HEK293 (cell line): ENCODE measurements around the gene RAD54L.
A peak's percentile ranks its signal among the peaks of the same experiment; 100 is the strongest.

ENCODE experiments used
- CTCF ChIA-PET: fragments of 350-600 bp; formaldehyde crosslinking; extraction: SDS; loops from one replicate; lab custom pipeline; 2021; ENCODE audit warnings: antibody characterized with exemption; lab: Yijun Ruan, JAX
- POLR2A ChIA-PET: fragments of 300-600 bp; formaldehyde crosslinking; extraction: SDS; loops from one replicate; lab custom pipeline; 2020; ENCODE audit warnings: antibody characterized with exemption, inconsistent platforms; lab: Yijun Ruan, JAX
- H3K27ac ChIP-seq: fragments of 200-500 bp; sonication (Bioruptor generic); 2 replicates; pipeline ENCODE4 v1.5.1; 2014; ENCODE audit warnings: low read depth, low read length, control low read depth, inconsistent platforms; ENCODE audit errors: extremely low read depth
- H3K36me3 ChIP-seq, 2 experiments: fragments of 200-500 bp in 1 of 2; sonication (Bioruptor generic) in 1 of 2; 1 replicate in 1 of 2; 2 replicates in 1 of 2; pipeline ENCODE4 v1.5.1; 2014 to 2017; ENCODE audit warnings: inconsistent platforms in 2 of 2, low read length in 2 of 2; ENCODE audit not compliant: control insufficient read depth in 2 of 2, insufficient read depth in 1 of 2
- H3K4me1 ChIP-seq: fragments of 200-500 bp; sonication (Bioruptor generic); 2 replicates; pipeline ENCODE4 v1.5.1; 2014; ENCODE audit warnings: mild to moderate bottlenecking, low read length, inconsistent platforms; ENCODE audit not compliant: control insufficient read depth, insufficient read depth
- H3K4me3 ChIP-seq: 2 replicates; pipeline ENCODE4 v1.5.1; 2011; ENCODE audit warnings: low read depth, mild to moderate bottlenecking, control low read depth, low read length, moderate library complexity
- H3K9me3 ChIP-seq: fragments of 200-500 bp; sonication (Bioruptor generic); 2 replicates; pipeline ENCODE4 v1.5.1; 2014; ENCODE audit warnings: low read depth, low read length, inconsistent platforms; ENCODE audit not compliant: control insufficient read depth, insufficient read depth
- GLIS1 ChIP-seq: fragments of 450-650 bp; formaldehyde crosslinking; IDR thresholded peaks from 2 replicates; pipeline ENCODE4 v1.5.1; 2016; ENCODE audit warnings: missing biosample characterization, missing genetic modification characterization
- MEIS1 ChIP-seq: sonication (generic); formaldehyde crosslinking; IDR thresholded peaks from 2 replicates; pipeline ENCODE4 v1.8.1; 2022; ENCODE audit warnings: missing genetic modification reagents, mild to moderate bottlenecking, borderline replicate concordance
- SP2 ChIP-seq: fragments of 450-650 bp; formaldehyde crosslinking; IDR thresholded peaks from 2 replicates; pipeline ENCODE4 v1.5.1; 2016; ENCODE audit warnings: missing biosample characterization, missing genetic modification characterization
- TRIM28 ChIP-seq: IDR thresholded peaks from 2 replicates; pipeline ENCODE4 v1.6.1; 2011; ENCODE audit warnings: low read length, control low read depth, borderline replicate concordance
- ZBTB44 ChIP-seq: fragments of 450-650 bp; IDR thresholded peaks from 2 replicates; pipeline ENCODE4 v1.5.1; 2018; ENCODE audit warnings: missing biosample characterization, mild to moderate bottlenecking, missing genetic modification characterization
- ZIC2 ChIP-seq: fragments of 450-650 bp; formaldehyde crosslinking; IDR thresholded peaks from 2 replicates; pipeline ENCODE4 v1.5.1; 2016; ENCODE audit warnings: missing biosample characterization, missing genetic modification characterization
- ZNF112 ChIP-seq: fragments of 450-650 bp; formaldehyde crosslinking; IDR thresholded peaks from 2 replicates; pipeline ENCODE4 v1.5.0; 2017; ENCODE audit warnings: missing biosample characterization, missing genetic modification characterization
- ZNF169 ChIP-seq: fragments of 450-650 bp; formaldehyde crosslinking; IDR thresholded peaks from 2 replicates; pipeline ENCODE4 v1.5.1; 2016; ENCODE audit warnings: missing biosample characterization, missing genetic modification characterization
- ZNF24 ChIP-seq: fragments of 450-650 bp; formaldehyde crosslinking; IDR thresholded peaks from 2 replicates; pipeline ENCODE4 v1.5.1; 2016; ENCODE audit warnings: missing biosample characterization, missing genetic modification characterization
- ZNF266 ChIP-seq: fragments of 450-650 bp; formaldehyde crosslinking; IDR thresholded peaks from 2 replicates; pipeline ENCODE4 v1.5.1; 2016; ENCODE audit warnings: missing biosample characterization, missing genetic modification characterization, low read depth
- ZNF302 ChIP-seq: fragments of 450-650 bp; formaldehyde crosslinking; IDR thresholded peaks from 2 replicates; pipeline ENCODE4 v1.5.1; 2016; ENCODE audit warnings: missing biosample characterization, missing genetic modification characterization, low read depth
- ZNF311 ChIP-seq: fragments of 450-650 bp; formaldehyde crosslinking; IDR thresholded peaks from 2 replicates; pipeline ENCODE4 v1.5.1; 2017; ENCODE audit warnings: missing biosample characterization, missing genetic modification characterization, borderline replicate concordance
- ZNF423 ChIP-seq: fragments of 450-650 bp; formaldehyde crosslinking; IDR thresholded peaks from 2 replicates; pipeline ENCODE4 v1.5.1; 2016; ENCODE audit warnings: missing biosample characterization, missing genetic modification characterization
- ZNF48 ChIP-seq: fragments of 450-650 bp; formaldehyde crosslinking; IDR thresholded peaks from 2 replicates; pipeline ENCODE4 v1.5.1; 2016; ENCODE audit warnings: missing biosample characterization, missing genetic modification characterization
- ZNF561 ChIP-seq: fragments of 450-650 bp; IDR thresholded peaks from 2 replicates; pipeline ENCODE4 v1.5.1; 2018; ENCODE audit warnings: missing biosample characterization, missing genetic modification characterization, borderline replicate concordance
- ZNF585B ChIP-seq: fragments of 450-650 bp; formaldehyde crosslinking; IDR thresholded peaks from 2 replicates; pipeline ENCODE4 v1.5.1; 2016; ENCODE audit warnings: missing biosample characterization, missing genetic modification characterization
- ZNF610 ChIP-seq: fragments of 450-650 bp; formaldehyde crosslinking; IDR thresholded peaks from 2 replicates; pipeline ENCODE4 v1.5.1; 2016; ENCODE audit warnings: missing biosample characterization, missing genetic modification characterization, borderline replicate concordance
- ZNF623 ChIP-seq: fragments of 450-650 bp; formaldehyde crosslinking; IDR thresholded peaks from 2 replicates; pipeline ENCODE4 v1.5.1; 2016; ENCODE audit warnings: missing biosample characterization, missing genetic modification characterization
- ZNF707 ChIP-seq: fragments of 450-650 bp; formaldehyde crosslinking; IDR thresholded peaks from 2 replicates; pipeline ENCODE4 v1.5.1; 2016; ENCODE audit warnings: missing biosample characterization, missing genetic modification characterization
- ZNF747 ChIP-seq: fragments of 450-650 bp; formaldehyde crosslinking; IDR thresholded peaks from 2 replicates; pipeline ENCODE4 v1.5.1; 2016; ENCODE audit warnings: missing biosample characterization, missing genetic modification characterization
- ZNF837 ChIP-seq: fragments of 450-650 bp; formaldehyde crosslinking; IDR thresholded peaks from 2 replicates; pipeline ENCODE4 v1.5.1; 2016; ENCODE audit warnings: missing biosample characterization, missing genetic modification characterization
- ZSCAN16 ChIP-seq: fragments of 450-650 bp; formaldehyde crosslinking; IDR thresholded peaks from 2 replicates; pipeline ENCODE4 v1.5.1; 2016; ENCODE audit warnings: missing biosample characterization, missing genetic modification characterization
- ZSCAN5A ChIP-seq: fragments of 450-650 bp; formaldehyde crosslinking; IDR thresholded peaks from 2 replicates; pipeline ENCODE4 v1.5.1; 2016; ENCODE audit warnings: missing biosample characterization, missing genetic modification characterization
- TF ChIP-seq, protein P1 (sequence below): fragments of 450-650 bp; formaldehyde crosslinking; conservative IDR thresholded peaks from 2 replicates; pipeline ENCODE4 v1.5.1; 2016; ENCODE audit warnings: low read depth, missing biosample characterization, missing genetic modification characterization

Gene RAD54L

DNA sequence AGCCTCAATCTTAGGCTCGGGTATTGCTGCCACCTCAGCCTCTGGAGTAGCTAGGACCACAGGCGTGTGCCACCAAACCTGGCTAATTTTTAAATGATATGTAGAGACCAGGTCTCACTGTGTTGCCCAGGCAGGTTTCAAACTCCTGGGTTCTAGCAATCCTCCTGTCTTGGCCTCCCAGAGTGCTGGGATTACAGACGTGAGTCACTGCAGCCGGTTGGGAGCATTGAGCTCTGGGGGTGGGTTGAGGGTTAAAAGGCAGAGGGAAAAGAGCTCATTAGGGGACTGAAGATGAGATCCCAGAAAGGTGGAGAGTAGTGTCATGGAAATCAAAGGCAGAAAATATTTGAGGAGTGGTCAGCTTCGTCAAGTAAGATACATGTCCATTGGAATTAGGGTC lies 7.1 kb downstream of the RAD54L start:
- Histone ChIP-seq H3K36me3 (peaks cover 93 to 95% of the 10 kb centered on the region in 2 experiments), H3K4me1 (0 out of 2 replicates have a peak, but pooled peaks cover 2% of the 10 kb centered on the region), H3K27ac (no peak overlapping the region), H3K4me3 (no peak overlapping the region), H3K9me3 (no peaks in the 10 kb centered on the region)
- ChIA-PET CTCF (interaction anchor here (2.2 kb wide), 1 partner anchor 31 kb away, joined by 8 read pairs; no protein-coding TSS in a partner anchor), POLR2A (interaction anchor here (0.9 to 1.4 kb wide), 2 partner anchors 9 to 19 kb away, joined by 3 to 5 read pairs; no protein-coding TSS in a partner anchor)
- no peak for TF ChIP-seq ZNF48
- TF ChIP-seq GLIS1 (tag by site-specific recombination) = peak; percentile 70
- TF ChIP-seq ZIC2 (tag by site-specific recombination) = peak; percentile 35

DNA sequence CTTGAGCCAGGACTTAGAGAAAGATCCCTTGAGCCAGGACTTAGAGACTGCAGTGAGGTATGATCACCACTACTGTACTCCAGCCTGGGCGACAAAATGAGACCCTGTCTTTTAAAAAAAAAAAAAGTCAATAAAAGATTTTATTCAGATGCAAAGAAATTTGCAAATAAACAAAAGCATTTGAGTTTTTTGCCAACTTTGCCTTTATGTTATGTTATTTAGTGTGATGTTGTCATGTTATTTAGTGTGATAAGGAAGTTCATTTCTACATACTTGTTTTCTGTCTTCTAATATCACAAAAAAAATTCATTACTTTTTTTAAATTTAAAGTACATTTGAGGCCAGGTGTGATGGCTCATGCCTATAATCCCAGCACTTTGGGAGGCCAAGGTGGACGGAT lies 9.0 kb downstream of the RAD54L start:
- Histone ChIP-seq H3K9me3 (no peaks in the 10 kb centered on the region), H3K4me3 (no peak overlapping the region), H3K4me1 (0 out of 2 replicates have a peak, but pooled peaks cover 2% of the 10 kb centered on the region), H3K27ac (no peak overlapping the region), H3K36me3 (peaks cover 83 to 96% of the 10 kb centered on the region in 2 experiments)
- TF ChIP-seq ZNF585B (tag by site-specific recombination) (peak; percentile 7; the same call in 1 of the 2 replicates), MEIS1 (CRISPR knock-in tag) (no peak)
- TF ChIP-seq, protein P1, sequence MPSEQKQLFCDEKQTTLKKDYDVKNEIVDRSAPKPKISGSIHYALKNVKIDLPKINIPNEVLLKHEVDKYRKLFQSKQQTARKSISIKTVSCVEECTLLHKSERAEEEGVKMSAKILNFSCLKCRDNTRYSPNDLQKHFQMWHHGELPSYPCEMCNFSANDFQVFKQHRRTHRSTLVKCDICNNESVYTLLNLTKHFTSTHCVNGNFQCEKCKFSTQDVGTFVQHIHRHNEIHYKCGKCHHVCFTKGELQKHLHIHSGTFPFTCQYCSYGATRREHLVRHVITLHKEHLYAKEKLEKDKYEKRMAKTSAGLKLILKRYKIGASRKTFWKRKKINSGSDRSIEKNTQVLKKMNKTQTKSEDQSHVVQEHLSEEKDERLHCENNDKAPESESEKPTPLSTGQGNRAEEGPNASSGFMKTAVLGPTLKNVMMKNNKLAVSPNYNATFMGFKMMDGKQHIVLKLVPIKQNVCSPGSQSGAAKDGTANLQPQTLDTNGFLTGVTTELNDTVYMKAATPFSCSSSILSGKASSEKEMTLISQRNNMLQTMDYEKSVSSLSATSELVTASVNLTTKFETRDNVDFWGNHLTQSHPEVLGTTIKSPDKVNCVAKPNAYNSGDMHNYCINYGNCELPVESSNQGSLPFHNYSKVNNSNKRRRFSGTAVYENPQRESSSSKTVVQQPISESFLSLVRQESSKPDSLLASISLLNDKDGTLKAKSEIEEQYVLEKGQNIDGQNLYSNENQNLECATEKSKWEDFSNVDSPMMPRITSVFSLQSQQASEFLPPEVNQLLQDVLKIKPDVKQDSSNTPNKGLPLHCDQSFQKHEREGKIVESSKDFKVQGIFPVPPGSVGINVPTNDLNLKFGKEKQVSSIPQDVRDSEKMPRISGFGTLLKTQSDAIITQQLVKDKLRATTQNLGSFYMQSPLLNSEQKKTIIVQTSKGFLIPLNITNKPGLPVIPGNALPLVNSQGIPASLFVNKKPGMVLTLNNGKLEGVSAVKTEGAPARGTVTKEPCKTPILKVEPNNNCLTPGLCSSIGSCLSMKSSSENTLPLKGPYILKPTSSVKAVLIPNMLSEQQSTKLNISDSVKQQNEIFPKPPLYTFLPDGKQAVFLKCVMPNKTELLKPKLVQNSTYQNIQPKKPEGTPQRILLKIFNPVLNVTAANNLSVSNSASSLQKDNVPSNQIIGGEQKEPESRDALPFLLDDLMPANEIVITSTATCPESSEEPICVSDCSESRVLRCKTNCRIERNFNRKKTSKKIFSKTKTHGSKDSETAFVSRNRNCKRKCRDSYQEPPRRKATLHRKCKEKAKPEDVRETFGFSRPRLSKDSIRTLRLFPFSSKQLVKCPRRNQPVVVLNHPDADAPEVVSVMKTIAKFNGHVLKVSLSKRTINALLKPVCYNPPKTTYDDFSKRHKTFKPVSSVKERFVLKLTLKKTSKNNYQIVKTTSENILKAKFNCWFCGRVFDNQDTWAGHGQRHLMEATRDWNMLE (tag by site-specific recombination) = no peak
- ChIA-PET CTCF (interaction anchor here (2.2 kb wide), 1 partner anchor 33 kb away, joined by 8 read pairs; no protein-coding TSS in a partner anchor), POLR2A (interaction anchor here (0.9 to 1.5 kb wide), 3 partner anchors 8 to 33 kb away, joined by 3 to 8 read pairs (median 3); partner anchors contain the start of gene RAD54L)

DNA sequence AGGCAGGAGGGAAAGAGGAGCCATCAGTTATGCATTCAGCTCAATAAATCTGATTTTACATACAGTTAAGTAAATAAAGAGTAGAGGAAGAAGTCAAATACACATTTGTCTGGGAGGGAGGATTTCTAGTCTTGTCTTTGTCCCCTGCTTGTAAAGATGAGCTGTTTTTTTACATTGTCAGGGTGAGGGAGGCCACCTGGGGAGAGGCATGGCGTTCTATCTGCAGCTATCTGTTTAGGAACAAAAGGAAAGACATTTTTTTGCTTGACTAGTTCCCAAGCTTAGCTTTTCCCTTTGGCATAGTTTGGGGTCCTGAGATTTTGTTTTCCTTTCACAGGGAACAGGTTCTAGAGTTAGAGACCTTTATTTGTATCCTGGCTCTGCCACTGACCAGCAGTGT lies 14.9 kb downstream of the RAD54L start:
- CTCF ChIA-PET = interaction anchor here (0.7 to 1.8 kb wide), 4 partner anchors 10 to 152 kb away, joined by 3 to 5 read pairs (median 3); partner anchors contain the start of gene RAD54L
- peaks cover 74 to 99% of the 10 kb centered on the region in 2 experiments for H3K36me3 ChIP-seq
- no peak overlapping the region for H3K4me3 ChIP-seq
- H3K9me3 ChIP-seq = no peaks in the 10 kb centered on the region
- H3K27ac ChIP-seq = no peak overlapping the region
- no peaks in the 10 kb centered on the region for H3K4me1 ChIP-seq
- POLR2A ChIA-PET = interaction anchor here (0.6 to 2.1 kb wide), 5 partner anchors 11 to 22 kb away, joined by 3 to 6 read pairs (median 4); partner anchors contain the start of gene RAD54L
- TF ChIP-seq ZNF169 = no peak
- no peak for TF ChIP-seq ZNF707 (tag by site-specific recombination)
- TF ChIP-seq ZNF302 (tag by site-specific recombination) = no peak
- TF ChIP-seq ZNF837 (tag by site-specific recombination) = no peak
- no peak for TF ChIP-seq ZNF623 (tag by site-specific recombination)
- TF ChIP-seq SP2 (tag by site-specific recombination) = no peak
- no peak for TF ChIP-seq ZNF311 (tag by site-specific recombination)
- TF ChIP-seq ZNF561 = no peak
- no peak for TF ChIP-seq ZBTB44 (tag by site-specific recombination)
- no peak for TF ChIP-seq ZSCAN16 (tag by site-specific recombination)
- no peak for TF ChIP-seq ZNF747
- no peak for TF ChIP-seq ZNF610 (tag by site-specific recombination)
- TF ChIP-seq ZSCAN5A = no peak
- TF ChIP-seq ZNF112 (tag by site-specific recombination) = no peak
- no peak for TF ChIP-seq ZNF423 (tag by site-specific recombination)
- TF ChIP-seq TRIM28 = no peak
- TF ChIP-seq ZNF24 (tag by site-specific recombination) = no peak
- TF ChIP-seq ZNF266 (tag by site-specific recombination) = no peak
